Mesenteric fat pad (tissue), 1 donor: Measurements from ENCODE around the gene EXOSC2. TPM values are rescaled to one million over a fixed set of nuclear protein-coding genes. Genes with fewer than 3 reads are reported as not detected.
A peak's percentile ranks its signal among the peaks of the same experiment; 100 is the strongest.

Experiments
- DNase-seq: peaks from one replicate; pipeline ENCODE4 v3.0.0-alpha.2; 2020; ENCODE audit warnings: low spot score
- total RNA-seq: library from RNA; stranded (reverse); fragmentation: NEBNext Ultra II Directional; extraction: Animal tissue kit (Norgen Biotek cat#: 25700); gene quantifications from one replicate; pipeline ENCODE4 v1.2.1, GENCODE V29; 2021
- donor health status: DM: yes; HTN: yes; CAD: no.

The EXOSC2 gene
- total RNA-seq, 1 donor from 2014 or later, result 21.2 TPM

- DNase-seq, result no peak
Measured at GRCh38 chr9:130696139-130696650, 2.6 kb downstream of the EXOSC2 start.

DNA sequence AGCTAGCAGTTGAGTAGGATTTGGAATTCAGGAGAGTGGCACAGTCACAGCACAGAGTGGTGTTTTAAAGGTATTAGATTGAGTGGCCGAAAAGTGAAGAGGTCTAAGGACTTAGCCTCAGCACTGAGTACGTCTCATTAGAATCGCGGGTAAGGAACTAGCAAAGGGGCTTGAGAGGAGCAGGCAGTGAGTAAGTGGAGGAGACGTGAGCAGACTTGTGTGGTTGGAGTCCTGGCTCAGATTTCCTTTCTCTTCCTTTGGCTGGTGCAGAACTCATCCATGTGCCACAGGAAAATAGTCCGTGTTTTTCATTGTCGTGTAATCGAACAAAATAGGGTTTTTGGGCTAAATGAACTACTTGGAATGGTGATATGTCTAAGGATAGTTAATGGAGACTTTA is 3.4 kb downstream of the EXOSC2 start:
- DNase-seq, result no peak

GRCh38 chr9:130698514-130698913 is 4.9 kb downstream of the EXOSC2 start:
- no peak for DNase-seq

DNA sequence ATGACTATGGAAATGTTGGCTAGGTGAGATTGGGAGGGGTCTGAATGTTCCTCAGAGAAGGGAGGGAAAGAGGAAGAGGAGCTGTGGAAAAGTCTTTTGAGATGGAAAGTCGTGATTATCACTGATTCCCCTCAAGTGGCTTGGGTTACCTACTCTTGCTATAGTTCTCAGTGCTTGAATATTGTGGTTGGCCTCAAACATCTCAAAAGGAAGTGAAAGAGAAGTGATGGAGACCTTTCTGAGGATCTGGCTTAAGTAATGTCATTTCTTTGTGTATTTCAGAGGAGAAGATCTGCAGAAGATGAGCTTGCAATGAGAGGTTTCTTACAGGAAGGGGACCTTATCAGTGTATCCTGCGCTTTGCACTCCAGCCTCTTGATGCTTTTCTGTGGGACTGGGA is 5.5 kb downstream of the EXOSC2 start:
- no peak for DNase-seq

DNA sequence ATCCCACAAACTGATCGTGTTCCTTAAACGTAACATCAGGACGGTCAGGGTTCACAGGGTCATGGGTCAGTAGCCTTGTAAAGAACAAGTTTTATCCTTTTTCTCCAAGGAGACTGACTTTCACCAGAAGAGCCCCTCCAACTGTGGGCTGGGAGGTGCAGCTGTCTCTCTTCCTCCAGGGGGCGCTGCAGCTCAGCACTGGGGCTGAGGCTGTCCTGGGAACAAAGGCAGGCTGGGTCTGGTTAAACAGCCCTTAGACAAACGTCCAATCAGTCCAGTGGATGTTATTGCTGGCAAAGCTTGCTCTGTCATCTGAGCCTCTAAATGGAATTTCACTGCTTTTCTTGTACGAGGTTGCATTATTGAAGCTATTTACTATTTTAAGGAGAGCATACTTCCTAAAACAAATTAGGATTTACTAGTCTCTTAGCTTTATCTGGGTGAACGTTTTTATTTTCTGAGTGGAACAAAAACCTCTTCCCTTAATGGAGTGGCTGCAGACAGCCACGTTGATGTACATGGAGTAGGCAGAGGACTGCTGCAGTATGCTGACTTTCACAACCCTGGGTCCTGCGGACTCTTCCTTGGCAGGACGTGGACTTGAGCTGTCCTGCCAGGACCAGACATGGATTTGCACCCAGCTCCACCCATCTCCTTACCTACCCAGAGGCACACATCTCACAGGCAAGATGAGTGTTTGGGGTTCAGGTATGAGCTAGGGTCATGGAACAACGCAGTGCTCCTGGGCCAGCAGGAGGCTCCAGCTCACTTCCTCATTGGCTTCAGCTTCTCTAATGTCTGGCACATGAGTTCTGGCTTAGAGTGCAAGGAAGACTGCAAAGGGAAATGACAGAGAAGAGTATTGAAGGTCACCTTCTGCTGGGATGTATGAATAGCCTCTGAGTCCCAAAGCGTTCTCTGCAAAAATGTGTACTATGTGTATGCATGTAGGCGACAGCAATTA is 7.8 kb downstream of the EXOSC2 start:
- DNase-seq, result no peak

DNA sequence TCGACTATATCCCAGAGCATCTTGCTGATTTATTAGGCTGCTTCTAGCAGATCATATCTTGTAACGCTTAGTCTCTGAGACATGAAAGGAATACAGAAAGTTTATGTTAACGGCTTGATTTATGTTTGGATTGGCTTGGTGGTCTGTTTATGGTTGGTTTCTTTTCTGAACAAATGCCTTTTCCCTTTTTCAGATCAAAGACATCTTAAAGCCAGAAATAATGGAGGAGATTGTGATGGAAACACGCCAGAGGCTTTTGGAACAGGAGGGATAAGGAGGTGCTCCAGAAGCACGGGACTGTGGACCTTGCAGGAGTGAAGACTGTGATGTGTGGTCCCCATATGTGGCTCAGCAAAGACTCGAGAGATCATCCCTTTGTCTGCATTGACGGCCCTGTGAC is 9.9 kb downstream of the EXOSC2 start:
- no peak for DNase-seq

- DNase-seq, result no peak
Measured at GRCh38 chr9:130707225-130707976, 13.8 kb downstream of the EXOSC2 start.

DNA sequence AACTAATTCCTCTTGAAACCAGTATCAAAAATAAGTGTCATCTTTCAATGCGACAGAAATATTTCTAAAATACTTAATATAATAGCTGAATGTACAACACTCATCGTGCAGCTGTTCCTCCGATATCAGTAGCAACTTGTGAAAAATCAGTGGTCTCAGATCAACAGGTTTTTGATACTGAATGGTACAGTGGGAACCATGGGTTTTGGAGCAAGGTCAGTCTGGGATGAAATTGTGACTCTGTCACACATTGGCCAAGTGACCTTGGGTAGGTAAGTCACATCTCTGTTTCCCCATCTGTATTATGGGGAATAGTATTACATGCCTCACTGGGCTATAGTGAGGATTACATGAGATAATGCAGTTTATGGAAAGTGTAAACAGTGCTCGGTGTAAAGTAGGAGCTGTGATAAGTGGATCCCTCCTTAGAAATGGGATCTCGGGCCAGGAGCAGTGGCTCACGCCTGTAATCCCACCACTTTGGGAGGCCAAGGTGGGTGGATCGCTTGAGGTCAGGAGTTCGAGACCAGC is 17.3 kb downstream of the EXOSC2 start:
- DNase-seq, result no peak

- no peak for DNase-seq
Measured at GRCh38 chr9:130711469-130711868, 17.9 kb downstream of the EXOSC2 start.

GRCh38 chr9:130712564-130713285 is 19.1 kb downstream of the EXOSC2 start:
- DNase-seq, result peak; percentile 99

DNA sequence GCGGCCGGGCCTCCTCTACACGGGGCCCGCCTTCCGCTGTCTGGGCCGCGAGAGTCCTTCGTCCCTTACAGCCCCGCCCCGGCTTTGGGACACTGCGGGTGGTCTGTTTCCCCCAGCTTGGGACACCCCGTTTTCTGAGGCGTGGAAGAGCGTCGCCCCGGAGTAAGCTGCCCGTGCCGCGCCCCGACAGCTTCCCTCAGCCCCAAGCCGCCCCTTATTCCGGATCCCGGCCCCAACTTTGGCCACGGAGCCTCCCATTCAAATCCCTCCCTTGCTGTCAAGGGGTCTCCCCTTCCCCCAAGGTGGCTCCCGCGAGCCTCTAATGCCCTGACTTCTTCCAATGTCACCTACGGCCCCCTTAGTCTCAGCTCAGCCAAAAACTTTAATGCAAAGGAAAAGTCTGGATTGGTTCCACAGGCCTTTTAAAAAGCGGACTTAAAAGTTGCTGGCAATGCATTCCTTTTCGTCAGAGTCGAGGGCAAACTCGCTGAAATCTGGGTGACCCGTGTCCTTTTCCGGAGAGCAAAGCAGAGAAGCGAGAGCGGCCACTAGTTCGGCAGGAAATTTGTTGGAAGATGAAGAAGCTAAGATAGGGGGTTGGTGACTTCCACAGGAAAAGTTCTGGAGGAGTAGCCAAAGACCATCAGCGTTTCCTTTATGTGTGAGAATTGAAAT is 19.8 kb downstream of the EXOSC2 start:
- no peak for DNase-seq

DNA sequence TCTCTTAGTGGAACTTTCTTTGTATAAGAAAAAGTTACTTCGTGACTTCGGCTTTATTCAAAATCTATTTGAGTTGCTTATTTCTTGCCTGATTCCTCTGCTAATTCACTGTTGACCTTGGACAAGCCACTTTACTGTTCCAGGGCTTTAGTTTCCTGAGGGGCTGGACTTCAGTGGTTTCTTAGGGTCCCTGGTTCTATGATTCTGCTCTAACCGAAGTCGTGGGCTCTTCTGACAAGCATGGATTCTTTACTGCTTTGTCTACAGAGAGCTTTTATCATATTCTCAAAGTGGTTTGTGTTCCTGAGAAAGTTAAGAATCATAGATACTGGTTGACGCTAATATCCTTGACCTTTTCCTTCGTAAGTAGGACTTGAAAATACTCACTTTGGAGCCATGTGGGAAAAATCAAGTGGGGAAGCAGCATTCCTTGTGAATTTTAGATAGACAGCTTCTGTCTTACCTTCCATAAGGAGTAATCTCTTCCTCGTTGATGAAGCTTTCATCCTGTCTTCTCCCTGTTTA is 21.1 kb downstream of the EXOSC2 start:
- DNase-seq, result no peak

- no peak for DNase-seq
Measured at GRCh38 chr9:130715270-130715669, 21.7 kb downstream of the EXOSC2 start.

DNA sequence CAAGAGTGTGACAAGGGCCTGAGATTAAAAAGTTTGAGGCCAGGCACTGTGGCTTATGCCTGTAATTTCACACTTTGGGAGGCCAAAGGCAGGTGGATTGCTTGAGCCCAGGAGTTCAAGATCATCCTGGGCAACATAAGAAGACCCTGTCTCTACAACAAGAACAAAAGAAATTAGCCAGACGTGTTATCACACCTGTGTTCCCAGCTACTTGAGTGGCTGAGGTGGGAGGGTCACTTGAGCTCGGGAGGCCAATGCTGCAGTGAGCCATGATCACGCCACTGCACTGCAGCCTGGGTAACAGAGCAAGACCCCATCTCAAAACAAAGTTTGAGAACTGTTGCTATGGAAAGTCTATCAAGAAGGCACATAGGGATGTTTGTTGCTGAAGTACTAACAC is 25.0 kb downstream of the EXOSC2 start:
- no peak for DNase-seq

GRCh38 chr9:130720762-130721161 is 27.2 kb downstream of the EXOSC2 start:
- no peak for DNase-seq

DNA sequence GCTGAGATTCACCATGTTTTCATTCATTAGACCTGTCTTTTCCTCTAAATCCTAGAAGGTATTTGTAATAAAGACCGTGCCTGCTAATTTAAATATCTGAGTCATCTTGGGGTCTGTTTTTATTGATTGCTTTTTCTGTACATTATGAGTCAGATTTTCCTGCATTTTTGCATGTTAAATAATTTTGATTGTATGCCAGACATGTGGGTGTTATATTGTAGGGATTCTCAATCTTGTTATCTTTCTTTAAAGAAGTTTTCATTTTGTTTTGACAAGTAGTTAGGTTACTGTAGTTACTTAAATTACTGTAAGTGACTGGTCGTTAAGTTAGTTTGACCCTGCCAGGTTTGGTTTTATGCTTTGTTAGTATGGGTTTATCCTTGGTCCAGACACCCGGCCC is 35.1 kb downstream of the EXOSC2 start:
- DNase-seq, result no peak

DNA sequence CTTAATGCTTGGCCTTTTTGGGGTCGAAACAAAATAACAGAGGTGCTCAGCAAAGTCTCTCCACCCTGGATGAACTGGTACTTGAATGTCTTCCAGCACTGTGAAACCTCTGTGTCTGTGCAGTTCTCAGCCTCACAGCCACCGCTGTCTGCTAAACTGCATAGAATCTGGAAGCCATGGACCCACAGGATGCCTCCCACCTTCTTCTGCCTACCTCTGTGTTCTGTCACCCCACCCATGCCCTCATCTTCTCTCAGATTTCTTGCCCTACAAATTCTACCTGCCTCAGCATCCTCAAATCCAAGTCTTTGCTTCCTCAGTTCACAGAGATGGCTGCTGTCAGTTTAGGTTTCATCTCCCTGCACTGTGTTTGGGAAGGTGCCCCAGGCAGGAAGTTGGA is 35.6 kb downstream of the EXOSC2 start:
- DNase-seq, result no peak

- DNase-seq, result no peak
Measured at GRCh38 chr9:130731355-130731754, 37.8 kb downstream of the EXOSC2 start.

GRCh38 chr9:130732136-130732535 is 38.6 kb downstream of the EXOSC2 start:
- DNase-seq, result no peak

- DNase-seq, result no peak
Measured at GRCh38 chr9:130732793-130733221, 39.2 kb downstream of the EXOSC2 start.
